ENCODE results near the gene TAF4. TPM values are rescaled to one million over a fixed set of nuclear protein-coding genes. Genes with fewer than 3 reads are reported as not detected.

Gene TAF4
- total RNA-seq, 1 donor from 2014 or later, result 3.6 TPM

- DNase-seq, result no peak
Observed at GRCh38 chr20:61940976-61941720, 124.5 kb downstream of the TAF4 start.

- no peak for DNase-seq
Observed at GRCh38 chr20:61940491-61940890, 125.2 kb downstream of the TAF4 start.

- DNase-seq, result no peak
Observed at GRCh38 chr20:61939691-61940360, 125.9 kb downstream of the TAF4 start.

GRCh38 chr20:61938839-61939690 lies 126.6 kb downstream of the TAF4 start:
- no peak for DNase-seq

GRCh38 chr20:61937963-61938838 lies 127.5 kb downstream of the TAF4 start:
- no peak for DNase-seq

- no peak for DNase-seq
Observed at GRCh38 chr20:61937146-61937962, 128.3 kb downstream of the TAF4 start.

GRCh38 chr20:61936701-61937131 lies 129.0 kb downstream of the TAF4 start:
- DNase-seq, result no peak

- DNase-seq, result no peak
Observed at GRCh38 chr20:61935926-61936700, 129.6 kb downstream of the TAF4 start.

- DNase-seq, result no peak
Observed at GRCh38 chr20:61934716-61935530, 130.8 kb downstream of the TAF4 start.

- no peak for DNase-seq
Observed at GRCh38 chr20:61933951-61934715, 131.5 kb downstream of the TAF4 start.

GRCh38 chr20:61933481-61933950 lies 132.2 kb downstream of the TAF4 start:
- no peak for DNase-seq

GRCh38 chr20:61932711-61933480 lies 132.8 kb downstream of the TAF4 start:
- DNase-seq, result no peak

- DNase-seq, result no peak
Observed at GRCh38 chr20:61932199-61932592, 133.5 kb downstream of the TAF4 start.

GRCh38 chr20:61931476-61932198 lies 134.0 kb downstream of the TAF4 start:
- no peak for DNase-seq

GRCh38 chr20:61930776-61931475 lies 134.8 kb downstream of the TAF4 start:
- no peak for DNase-seq

GRCh38 chr20:61929971-61930666 lies 135.6 kb downstream of the TAF4 start:
- DNase-seq, result no peak
